ENCODE results near the gene PGGHG. TPM values are rescaled to one million over a fixed set of nuclear protein-coding genes. Genes with fewer than 3 reads are reported as not detected.
"Not testable (repeated sequence)": the region's sequence is repeated elsewhere in the genome, so short reads cannot be mapped to it uniquely, and the experiment has no call there.

Gene PGGHG
- total RNA-seq, 1 donor from 2014 or later = 163 TPM

- no peaks in the 10 kb centered on the region for H3K36me3 ChIP-seq
- no peak for ATAC-seq
- H3K9me3 ChIP-seq = no peaks in the 10 kb centered on the region
- no peak for TF ChIP-seq CTCF (IDR thresholded peaks at IDR 0.05)
- H3K4me3 ChIP-seq = no peak overlapping the region
- no peaks in the 10 kb centered on the region for H3K27me3 ChIP-seq (ENCODE audit: low read depth)
- no peak for DNase-seq
- H3K4me1 ChIP-seq = peaks cover 41% of the 10 kb centered on the region
- peak overlapping the region; percentile 76 for H3K27ac ChIP-seq
- intact Hi-C loops (cut with DNase I) = no loop called here
Measured at GRCh38 chr11:324156-324555, 35.2 kb downstream of the PGGHG start.

- H3K4me3 ChIP-seq; H3K27me3 ChIP-seq (ENCODE audit: low read depth); intact Hi-C loops (cut with DNase I); ATAC-seq; H3K9me3 ChIP-seq; H3K36me3 ChIP-seq; DNase-seq: not testable (repeated sequence)
- Histone ChIP-seq H3K4me1 (peaks cover 41% of the 10 kb centered on the region), H3K27ac (peak overlapping the region; percentile 95)
Measured at GRCh38 chr11:324593-325517, 35.9 kb downstream of the PGGHG start.

- intact Hi-C loops (cut with DNase I) = no loop called here
- no peak for DNase-seq
- Histone ChIP-seq H3K27ac (peak overlapping the region; percentile 95), H3K27me3 (ENCODE audit: low read depth) (no peaks in the 10 kb centered on the region), H3K36me3 (no peaks in the 10 kb centered on the region), H3K4me1 (peaks cover 41% of the 10 kb centered on the region), H3K4me3 (peak overlapping the region; percentile 28), H3K9me3 (no peaks in the 10 kb centered on the region)
- no peak for TF ChIP-seq CTCF (IDR thresholded peaks at IDR 0.05)
- peak in 1 of 2 donors; percentile 3 for ATAC-seq
Measured at GRCh38 chr11:325796-326591, 37.1 kb downstream of the PGGHG start.

- Histone ChIP-seq H3K36me3 (no peaks in the 10 kb centered on the region), H3K27me3 (ENCODE audit: low read depth) (no peaks in the 10 kb centered on the region), H3K9me3 (no peaks in the 10 kb centered on the region), H3K27ac (peak overlapping the region; percentile 95), H3K4me1 (peaks cover 41% of the 10 kb centered on the region), H3K4me3 (peak overlapping the region; percentile 28)
- intact Hi-C loops (cut with DNase I) = no loop called here
- DNase-seq (no peak), ATAC-seq (no peak)
- no peak for TF ChIP-seq CTCF (IDR thresholded peaks at IDR 0.05)
Measured at GRCh38 chr11:326592-326841, 37.6 kb downstream of the PGGHG start.

GRCh38 chr11:326842-327580, 38.1 kb downstream of the PGGHG start:
- H3K27ac ChIP-seq = peak overlapping the region; percentile 95
- ATAC-seq (peak; percentile 88 to 90), DNase-seq (peak; percentile 88)
- H3K36me3 ChIP-seq = no peaks in the 10 kb centered on the region
- peaks cover 41% of the 10 kb centered on the region for H3K4me1 ChIP-seq
- peak overlapping the region; percentile 28 for H3K4me3 ChIP-seq
- H3K27me3 ChIP-seq (ENCODE audit: low read depth) = no peaks in the 10 kb centered on the region
- no peaks in the 10 kb centered on the region for H3K9me3 ChIP-seq
- intact Hi-C loops (cut with DNase I) = no loop called here
- no peak for TF ChIP-seq CTCF (IDR thresholded peaks at IDR 0.05)

Measured in lower lobe of right lung (tissue), 2 donors.